Tracheal epithelial cell (primary cell): ENCODE measurements around the gene SLC7A14. TPM values are rescaled to one million over a fixed set of nuclear protein-coding genes. Genes with fewer than 3 reads are reported as not detected.

Experiments
- total RNA-seq: library from RNA; depleted of rRNA; stranded (reverse); fragments of >200 nt; gene quantifications from 2 replicates; pipeline ENCODE4 v1.2.1, GENCODE V29; 2014

SLC7A14 gene
- total RNA-seq, result under 0.01 TPM in 2 replicates

DNA sequence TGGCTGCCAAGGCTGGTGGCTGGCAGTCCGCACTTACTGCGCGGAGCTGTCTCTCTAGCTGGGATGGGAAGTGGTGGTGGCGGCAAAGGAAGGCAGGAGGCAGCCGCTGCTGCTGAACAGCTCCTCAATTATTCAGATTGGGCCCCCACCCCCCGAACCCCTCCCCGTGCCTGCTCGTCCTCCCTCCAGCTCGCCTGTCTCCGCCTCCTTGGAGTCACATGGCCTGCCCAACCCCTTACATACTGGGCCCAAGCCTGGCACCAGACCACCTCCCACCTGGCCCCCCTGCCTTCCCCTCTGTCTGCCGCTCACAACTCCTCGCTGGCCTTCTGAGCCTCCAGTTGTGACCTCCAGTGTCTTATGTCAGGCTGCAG lies at the start of gene SLC7A14:
SLC7A14 (minus strand) TSS at position 139 of the 374 bp plus-strand sequence. CDS start 59,139 bp downstream, outside the sequence.

DNA sequence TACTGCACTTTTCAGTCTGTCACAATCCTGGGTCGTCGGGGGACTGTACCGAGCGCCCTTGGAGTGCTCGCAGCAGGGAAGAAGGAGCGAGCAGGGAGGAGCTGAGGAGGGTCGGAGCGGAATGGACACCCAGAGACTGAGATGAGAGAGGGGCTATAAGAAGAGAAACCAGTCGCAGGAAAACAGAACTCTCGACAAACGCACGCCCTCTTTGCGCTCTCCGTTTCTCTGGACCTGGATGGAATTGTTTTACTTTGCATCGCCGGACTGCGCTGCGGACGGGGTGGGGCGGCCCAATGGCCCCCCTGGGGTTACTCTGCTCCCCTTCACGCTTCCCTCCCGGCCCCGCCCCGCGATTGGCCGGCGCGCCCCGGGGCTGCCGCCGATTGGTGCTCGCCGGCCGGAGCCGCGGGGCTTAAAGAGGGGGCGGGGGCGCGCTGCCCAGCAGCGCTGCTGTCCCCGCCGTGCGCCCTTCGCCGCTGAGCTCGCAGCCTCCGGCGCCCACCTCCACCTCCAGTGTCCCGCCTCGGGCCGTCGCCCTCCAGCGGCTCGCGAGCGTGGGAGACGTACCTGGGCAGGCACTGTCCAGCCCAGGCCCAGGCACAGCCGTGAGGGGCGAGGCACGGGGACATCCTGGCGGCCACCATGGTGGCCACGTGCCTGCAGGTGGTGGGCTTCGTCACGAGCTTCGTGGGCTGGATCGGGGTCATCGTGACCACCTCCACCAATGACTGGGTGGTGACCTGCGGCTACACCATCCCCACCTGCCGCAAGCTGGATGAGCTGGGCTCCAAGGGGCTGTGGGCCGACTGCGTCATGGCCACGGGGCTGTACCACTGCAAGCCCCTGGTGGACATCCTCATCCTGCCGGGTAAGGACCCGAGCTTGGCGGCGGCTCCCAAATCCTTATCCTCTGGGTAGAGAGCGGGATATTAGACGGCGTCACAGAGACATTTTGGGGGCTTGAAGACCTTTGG lies 167.2 kb downstream of the SLC7A14 start, which contains the start of gene CLDN11:
CLDN11 (plus strand) TSS at position 447 of the 977 bp plus-strand sequence; CDS start at position 646, 199 bp downstream.

Other genes with a start within 250 kb of the SLC7A14 start
- gene SKIL, start 228.4 kb downstream of the SLC7A14 start, total RNA-seq, result 42.6 and 67.0 TPM in 2 replicates
- gene CLDN11, start 167.2 kb downstream of the SLC7A14 start, total RNA-seq, result 0.43 and 7.5 TPM in 2 replicates